Measurements from ENCODE around the gene FSTL4. TPM values are rescaled to one million over a fixed set of nuclear protein-coding genes. Genes with fewer than 3 reads are reported as not detected.

The FSTL4 gene
- total RNA-seq, 2 experiments from 2014 or later: not detected

DNA sequence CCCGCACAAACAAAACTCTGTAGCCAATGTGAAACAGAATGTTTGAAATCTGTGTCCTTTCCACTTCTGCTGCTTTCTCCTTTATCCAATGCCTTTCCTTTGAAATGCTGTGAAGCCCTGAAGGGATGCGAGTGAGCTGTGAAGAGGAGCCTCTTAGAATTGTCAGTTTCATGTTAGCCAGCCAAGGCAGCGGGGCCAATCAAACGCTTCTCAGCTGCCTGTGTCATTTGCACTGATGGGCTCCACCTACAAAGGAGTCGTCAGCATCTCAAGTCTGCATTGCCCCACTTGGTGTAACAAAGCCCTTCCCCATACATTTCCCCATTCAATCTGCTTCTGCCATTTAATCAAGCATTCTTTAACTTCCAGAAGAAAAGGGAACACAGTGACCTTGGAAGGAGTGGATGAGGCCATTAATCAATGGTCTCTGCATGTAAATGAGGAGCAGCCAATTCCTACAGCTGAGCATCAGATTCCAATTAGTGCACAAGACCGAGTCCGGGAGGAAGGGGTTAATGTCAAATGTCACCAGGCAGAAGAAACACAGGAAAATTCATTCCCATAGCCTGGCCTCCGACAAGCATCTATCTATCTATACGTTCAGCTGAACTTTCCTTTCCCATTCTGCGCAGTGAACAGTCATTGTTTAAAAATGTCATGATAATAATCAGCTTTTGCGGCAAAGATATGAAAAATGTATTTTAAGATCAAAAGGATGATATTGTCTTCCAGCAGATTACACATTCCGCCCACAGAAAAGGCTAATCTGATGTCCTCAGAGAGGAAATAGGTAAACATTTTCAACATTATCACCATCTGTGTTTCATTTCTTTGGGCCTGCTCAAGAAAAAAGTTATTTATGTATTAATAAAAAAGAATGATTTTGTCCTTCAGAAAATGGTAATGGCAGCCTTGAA lies 154.6 kb downstream of the FSTL4 start:
- no peak overlapping the region for H2AFZ ChIP-seq (ENCODE audit: low read length)
- no TSS peak for BruUV-seq (replicated peaks)
- no peaks in the 10 kb centered on the region for H3K9me2 ChIP-seq (ENCODE audit: insufficient read depth, low read length)
- ChIA-PET CTCF (ENCODE audit: unreplicated experiment) (no interaction called here), POLR2A (interaction anchor here (0.6 kb wide), 2 partner anchors 213 to 592 kb away, joined by 3 read pairs; no protein-coding TSS in a partner anchor)
- H4K20me1 ChIP-seq (ENCODE audit: insufficient read depth, low read length): no peaks in the 10 kb centered on the region
- H3K4me2 ChIP-seq (ENCODE audit: low read length): no peak overlapping the region
- no peak for TF ChIP-seq EZH2phosphoT487 (IDR thresholded peaks at IDR 0.05; ENCODE audit: borderline replicate concordance, low read depth, low read length)
- no peak for TF ChIP-seq CTCF (conservative IDR thresholded peaks at IDR 0.05; ENCODE audit: low read length)
- no peak overlapping the region for H3K27ac ChIP-seq (ENCODE audit: low read depth, low read length, poor library complexity, severe bottlenecking)
- intact Hi-C loops (cut with micrococcal nuclease; ENCODE audit: unreplicated experiment): no loop called here
- no peaks in the 10 kb centered on the region for H3K79me2 ChIP-seq (ENCODE audit: insufficient read depth, low read depth, low read length)
- no peak overlapping the region for H3K4me3 ChIP-seq (ENCODE audit: low read depth, low read length, poor library complexity, severe bottlenecking)
- DNase-seq (ENCODE audit: low spot score): no peak
- H3K9me3 ChIP-seq (ENCODE audit: low read length): no peaks in the 10 kb centered on the region
- H3K4me1 ChIP-seq (ENCODE audit: insufficient read depth, low read length, poor library complexity, severe bottlenecking): no peaks in the 10 kb centered on the region
- H3K36me3 ChIP-seq (ENCODE audit: insufficient read depth, low read length): no peaks in the 10 kb centered on the region

- ChIA-PET CTCF (ENCODE audit: unreplicated experiment) (no interaction called here), POLR2A (interaction anchor here (0.6 kb wide), 3 partner anchors 33 to 591 kb away, joined by 3 read pairs; no protein-coding TSS in a partner anchor)
- no peaks in the 10 kb centered on the region for H3K9me2 ChIP-seq (ENCODE audit: insufficient read depth, low read length)
- intact Hi-C loops (cut with micrococcal nuclease; ENCODE audit: unreplicated experiment): no loop called here
- no peak for DNase-seq (ENCODE audit: low spot score)
- H2AFZ ChIP-seq (ENCODE audit: low read length): no peak overlapping the region
- H3K4me2 ChIP-seq (ENCODE audit: low read length): no peak overlapping the region
- no peak overlapping the region for H3K27ac ChIP-seq (ENCODE audit: low read depth, low read length, poor library complexity, severe bottlenecking)
- no peaks in the 10 kb centered on the region for H3K36me3 ChIP-seq (ENCODE audit: insufficient read depth, low read length)
- H4K20me1 ChIP-seq (ENCODE audit: insufficient read depth, low read length): no peaks in the 10 kb centered on the region
- no peak overlapping the region for H3K4me3 ChIP-seq (ENCODE audit: low read depth, low read length, poor library complexity, severe bottlenecking)
- no TSS peak for BruUV-seq (replicated peaks)
- no peaks in the 10 kb centered on the region for H3K4me1 ChIP-seq (ENCODE audit: insufficient read depth, low read length, poor library complexity, severe bottlenecking)
- no peaks in the 10 kb centered on the region for H3K9me3 ChIP-seq (ENCODE audit: low read length)
- no peak for TF ChIP-seq EZH2phosphoT487 (IDR thresholded peaks at IDR 0.05; ENCODE audit: borderline replicate concordance, low read depth, low read length)
- no peak for TF ChIP-seq CTCF (conservative IDR thresholded peaks at IDR 0.05; ENCODE audit: low read length)
- H3K79me2 ChIP-seq (ENCODE audit: insufficient read depth, low read depth, low read length): no peaks in the 10 kb centered on the region
Measured at GRCh38 chr5:133456933-133457402, 155.4 kb downstream of the FSTL4 start.

DNA sequence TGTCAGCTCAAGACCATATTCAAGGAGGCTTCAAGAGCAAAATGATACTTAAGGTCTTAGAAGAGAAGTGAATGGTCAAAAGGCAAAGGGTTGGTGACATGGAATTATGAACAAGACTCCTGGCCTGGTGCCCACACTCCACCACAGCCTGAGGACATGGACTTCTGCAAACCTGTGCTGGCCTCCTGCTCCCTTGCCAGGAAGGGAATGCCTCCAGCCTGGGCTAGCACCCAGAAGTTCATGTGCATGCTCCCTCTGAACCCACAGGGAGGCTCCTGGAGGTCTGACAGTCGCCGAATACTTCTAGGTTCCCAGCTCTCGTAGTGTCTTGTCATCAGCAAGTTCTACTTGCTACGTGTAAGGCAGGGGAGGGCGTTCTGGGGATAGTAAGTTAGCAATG lies 156.7 kb downstream of the FSTL4 start:
- intact Hi-C loops (cut with micrococcal nuclease; ENCODE audit: unreplicated experiment): no loop called here
- no TSS peak for BruUV-seq (replicated peaks)
- no peak overlapping the region for H3K4me2 ChIP-seq (ENCODE audit: low read length)
- H3K27ac ChIP-seq (ENCODE audit: low read depth, low read length, poor library complexity, severe bottlenecking): no peak overlapping the region
- no peaks in the 10 kb centered on the region for H3K79me2 ChIP-seq (ENCODE audit: insufficient read depth, low read depth, low read length)
- no peaks in the 10 kb centered on the region for H3K4me1 ChIP-seq (ENCODE audit: insufficient read depth, low read length, poor library complexity, severe bottlenecking)
- TF ChIP-seq EZH2phosphoT487 (IDR thresholded peaks at IDR 0.05; ENCODE audit: borderline replicate concordance, low read depth, low read length) (no peak), CTCF (conservative IDR thresholded peaks at IDR 0.05; ENCODE audit: low read length) (no peak)
- no peak overlapping the region for H3K4me3 ChIP-seq (ENCODE audit: low read depth, low read length, poor library complexity, severe bottlenecking)
- H3K9me3 ChIP-seq (ENCODE audit: low read length): no peaks in the 10 kb centered on the region
- no peak overlapping the region for H2AFZ ChIP-seq (ENCODE audit: low read length)
- H3K36me3 ChIP-seq (ENCODE audit: insufficient read depth, low read length): no peaks in the 10 kb centered on the region
- DNase-seq (ENCODE audit: low spot score): no peak
- ChIA-PET POLR2A (interaction anchor here (1.0 kb wide), 1 partner anchor 10 kb away, joined by 4 read pairs; no protein-coding TSS in a partner anchor), CTCF (ENCODE audit: unreplicated experiment) (no interaction called here)
- H4K20me1 ChIP-seq (ENCODE audit: insufficient read depth, low read length): no peaks in the 10 kb centered on the region
- no peaks in the 10 kb centered on the region for H3K9me2 ChIP-seq (ENCODE audit: insufficient read depth, low read length)
